Left cardiac atrium (tissue), 4 donors: Measurements from ENCODE around the gene PDZD2. TPM values are rescaled to one million over a fixed set of nuclear protein-coding genes. Genes with fewer than 3 reads are reported as not detected.
"Not testable (repeated sequence)": the region's sequence is repeated elsewhere in the genome, so short reads cannot be mapped to it uniquely, and the experiment has no call there.

ENCODE experiments used
- ATAC-seq, 2 donors: fragments of 200-7000 bp; cut with Tn5 transposase; one replicate each; pipeline ENCODE4 v1.9.1; 2020; ENCODE audit warnings: mild to moderate bottlenecking in 2 of 2, moderate library complexity in 2 of 2
- DNase-seq: peaks from one replicate; pipeline ENCODE4 v3.0.0-alpha.2; 2020
- intact Hi-C, 2 donors: fragments of 100-400 bp; cut with DNase I; formaldehyde crosslinking; loops; one replicate each; pipeline versions ENCODE4 v1.14.1 to v1.15.1; 2022 to 2023
- long read RNA-seq: library from polyadenylated mRNA; unstranded; transcript quantifications from one replicate; pipeline ENCODE4 v2.0.0, GENCODE V29; 2021
- total RNA-seq, 2 donors: library from RNA; stranded (reverse); fragmentation: NEBNext Ultra II Directional; extraction: Animal tissue kit (Norgen Biotek cat#: 25700); gene quantifications; one replicate each; pipeline ENCODE4 v1.2.1, GENCODE V29; 2021
- donor health status: DM: no; HTN: yes; CAD: no.
- donor health status: DM: no; HTN: yes; CAD: no; lungs with severe emphysema.
- donor health status: DM: yes; HTN: yes; CAD: no.
- donor health status: Dilated cardiomyopathy.

The PDZD2 gene
- total RNA-seq = 10 to 100 TPM; 66.2 to 77.3 TPM
- long read RNA-seq, partial matches to known transcripts = 16 of 24 reads
- long read RNA-seq, other reads (novel, unspliced or antisense) = 8 of 24 reads

DNA sequence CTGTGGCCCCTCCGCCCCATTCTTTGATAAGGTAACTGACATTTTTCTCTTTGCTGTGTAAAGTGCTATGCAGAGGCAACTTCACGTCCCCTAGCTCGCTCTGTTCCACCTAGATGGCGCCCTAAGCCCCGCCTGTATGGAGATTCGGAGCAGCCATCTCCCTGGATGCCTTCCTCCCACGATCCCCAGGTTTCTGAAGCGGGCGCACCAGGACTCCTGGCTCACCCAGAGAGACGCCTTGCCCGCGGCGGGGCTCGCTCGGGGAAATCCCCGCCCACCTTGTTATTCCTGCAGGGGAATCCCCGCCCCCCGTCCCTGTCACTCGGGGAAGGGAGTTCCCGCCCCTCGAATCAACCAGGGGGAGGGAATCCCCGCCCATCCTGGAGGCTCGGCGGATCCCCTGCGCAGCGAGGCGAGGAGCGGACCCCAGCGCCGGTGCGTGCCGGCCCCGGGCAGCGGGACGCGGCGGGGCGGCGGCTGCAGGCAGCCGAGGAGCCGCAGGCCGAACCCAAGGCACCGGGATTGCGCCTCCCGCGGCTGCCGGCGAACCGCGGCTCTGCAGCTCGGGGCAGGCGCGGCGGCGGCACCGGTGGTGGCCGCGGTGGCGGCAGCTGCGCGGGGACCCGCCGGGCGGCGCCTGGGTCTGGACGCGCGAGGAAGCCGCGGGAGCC lies at the start of gene PDZD2:
Gene PDZD2, plus strand, starts transcription at position 384 of the 671 bp plus-strand sequence.
- DNase-seq = peak; percentile 89
- peak; percentile 81 to 83 for ATAC-seq
- intact Hi-C loops = no loop called here

DNA sequence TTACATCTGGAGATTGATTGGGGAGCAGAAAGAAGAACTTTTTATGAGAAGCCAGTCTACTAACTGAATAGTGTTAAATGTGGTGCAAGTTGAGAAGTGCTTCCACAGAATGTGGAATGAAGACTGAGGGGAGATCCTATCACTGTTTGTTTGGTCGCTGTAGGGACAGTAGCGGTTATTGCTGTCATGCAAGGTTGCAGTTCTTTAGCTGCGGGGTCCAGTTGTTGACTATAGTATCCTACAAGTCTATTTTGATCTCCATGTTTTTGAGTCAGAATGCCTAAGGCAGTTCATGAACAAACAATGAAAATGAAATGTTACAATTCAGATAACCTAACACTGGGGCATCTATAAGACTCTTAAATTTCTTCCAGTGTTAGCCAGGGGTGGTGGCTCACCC lies 45.3 kb upstream of the PDZD2 start:
- intact Hi-C loops = no loop called here
- DNase-seq = no peak
- no peak for ATAC-seq

DNA sequence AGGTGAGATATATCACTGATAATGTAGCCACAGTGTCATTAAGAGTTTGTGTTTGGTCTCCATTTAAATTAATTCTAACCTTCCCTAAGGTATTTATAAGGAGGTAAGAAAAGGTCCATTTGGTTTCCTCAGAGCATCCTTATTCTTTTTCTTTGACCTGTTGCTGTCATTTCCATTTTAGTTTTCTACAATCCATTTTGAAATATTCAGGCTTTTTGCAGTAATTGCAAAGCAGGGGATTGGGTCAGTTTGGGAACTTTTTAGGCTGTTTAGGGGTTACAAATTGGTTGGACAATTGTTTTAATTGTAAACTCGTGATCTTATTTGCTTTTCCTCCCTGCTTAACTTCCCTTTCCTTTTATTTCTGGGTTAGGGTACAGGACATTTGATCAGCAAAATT lies 42.6 kb upstream of the PDZD2 start:
- DNase-seq = no peak
- intact Hi-C loops = no loop called here
- ATAC-seq = no peak

GRCh38 chr5:31598640-31599611 lies 40.0 kb upstream of the PDZD2 start:
- ATAC-seq (no peak), DNase-seq (no peak)
- intact Hi-C loops = no loop called here

DNA sequence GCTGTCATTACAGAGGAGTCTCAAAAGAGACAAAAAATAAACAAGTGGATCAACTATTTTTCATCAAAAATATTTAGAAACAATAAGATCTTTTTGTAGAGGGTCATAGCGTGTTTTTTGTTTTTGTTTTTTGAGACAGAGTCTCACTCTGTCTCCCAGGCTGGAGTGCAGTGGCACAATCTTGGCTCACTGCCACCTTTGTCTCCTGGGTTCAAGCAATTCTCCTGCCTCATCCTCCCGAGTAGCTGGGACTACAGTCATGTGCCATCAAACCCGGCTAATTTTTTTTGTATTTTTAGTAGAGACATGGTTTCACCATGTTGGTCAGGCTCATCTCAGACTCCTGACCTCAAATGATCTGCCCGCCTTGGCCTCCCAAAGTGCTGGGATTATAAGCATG lies 36.6 kb upstream of the PDZD2 start:
- not testable (repeated sequence) for DNase-seq, ATAC-seq

DNA sequence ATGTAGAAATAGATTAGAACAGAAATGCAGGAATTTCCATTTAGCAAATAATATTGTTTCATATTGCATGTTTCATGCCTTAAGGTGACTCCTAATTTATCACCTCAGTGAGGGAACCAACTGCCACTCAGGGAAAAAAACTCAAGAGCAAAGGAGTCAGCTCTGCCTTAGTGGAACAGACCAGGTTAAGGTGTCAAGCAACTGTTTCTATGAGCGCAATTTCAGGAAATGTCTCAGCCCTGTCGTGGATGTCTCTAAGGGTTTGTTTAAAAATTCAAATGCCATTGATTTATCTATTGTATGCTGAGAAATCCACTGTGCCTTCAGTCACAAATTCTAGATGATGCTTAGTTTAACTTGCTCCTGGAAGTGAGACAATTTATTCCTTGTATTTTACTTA lies 34.7 kb upstream of the PDZD2 start:
- ATAC-seq = no peak
- intact Hi-C loops = no loop called here

More for the DNA sequence above, 36.6 kb upstream of the PDZD2 start:
- intact Hi-C loops = not testable (repeated sequence)

GRCh38 chr5:31604644-31605043 lies 34.3 kb upstream of the PDZD2 start:
- ATAC-seq (no peak), DNase-seq (no peak)
- intact Hi-C loops = no loop called here

More for the DNA sequence above, 34.7 kb upstream of the PDZD2 start:
- no peak for DNase-seq

GRCh38 chr5:31605920-31606319 lies 33.0 kb upstream of the PDZD2 start:
- no peak for ATAC-seq
- intact Hi-C loops = no loop called here
- DNase-seq = no peak

DNA sequence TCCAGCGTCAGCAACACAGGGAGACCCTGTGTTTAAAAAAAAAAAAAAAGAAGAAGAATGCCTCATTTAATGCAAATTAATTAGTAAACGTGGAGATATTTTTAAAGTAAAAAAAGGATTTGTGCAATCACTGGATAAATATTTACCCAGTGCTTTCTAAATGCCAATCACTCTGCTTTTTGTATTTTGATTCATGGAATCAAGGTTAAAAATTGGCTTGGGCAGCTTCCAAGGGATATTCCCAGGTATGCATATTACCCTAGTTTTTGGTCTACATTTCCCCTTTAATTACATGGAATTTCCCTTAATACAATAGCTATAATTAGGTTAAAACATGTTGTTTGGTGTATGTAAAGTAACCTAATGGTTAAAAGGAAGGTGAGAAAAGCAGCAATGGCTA lies 31.4 kb upstream of the PDZD2 start:
- intact Hi-C loops = no loop called here
- no peak for ATAC-seq
- no peak for DNase-seq

DNA sequence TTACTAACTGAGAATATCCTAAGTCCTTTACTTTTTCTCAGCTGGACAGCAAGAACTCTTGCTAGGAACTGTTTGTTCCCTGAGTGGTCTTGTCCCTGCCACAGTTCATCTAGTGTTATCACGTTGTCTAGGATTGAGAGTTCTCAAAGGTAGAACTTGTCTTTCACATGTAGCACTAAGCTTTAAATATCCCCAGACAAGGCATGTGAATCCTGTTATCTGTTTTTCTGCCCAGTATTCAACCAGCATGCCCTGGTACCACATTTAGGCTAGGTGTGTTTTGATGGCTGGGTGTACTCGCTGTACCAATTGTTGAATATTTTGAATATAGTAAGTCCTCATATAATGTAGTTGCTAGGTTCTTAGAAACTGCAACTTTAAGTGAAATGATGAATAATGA lies 27.9 kb upstream of the PDZD2 start:
- DNase-seq (no peak), ATAC-seq (peak; percentile 47 to 66)
- intact Hi-C loops = no loop called here

DNA sequence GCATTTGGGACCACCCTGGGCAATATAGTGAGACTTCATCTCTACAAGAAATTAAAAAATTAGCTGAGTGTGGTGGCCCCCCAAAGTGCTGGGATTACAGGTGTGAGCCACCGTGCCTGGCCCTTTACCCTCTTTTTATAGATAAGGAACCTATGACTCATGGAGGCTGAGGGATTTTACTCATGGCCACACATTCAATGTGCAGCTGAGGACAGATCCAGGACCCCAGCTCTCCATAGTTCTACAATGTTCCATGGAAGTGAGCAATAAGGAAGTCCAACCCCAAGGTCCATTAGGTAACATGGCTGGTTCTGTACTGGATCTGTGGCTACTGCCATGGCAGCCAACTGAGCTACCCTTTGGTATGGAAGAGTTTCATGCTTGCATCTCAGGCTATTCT lies 25.3 kb upstream of the PDZD2 start:
- intact Hi-C loops = no loop called here
- ATAC-seq = no peak

GRCh38 chr5:31614151-31615020 lies 24.5 kb upstream of the PDZD2 start:
- ATAC-seq = peak in 1 of 2 donors; percentile 36
- intact Hi-C loops = no loop called here
- DNase-seq = no peak

More for the DNA sequence above, 25.3 kb upstream of the PDZD2 start:
- DNase-seq = no peak

DNA sequence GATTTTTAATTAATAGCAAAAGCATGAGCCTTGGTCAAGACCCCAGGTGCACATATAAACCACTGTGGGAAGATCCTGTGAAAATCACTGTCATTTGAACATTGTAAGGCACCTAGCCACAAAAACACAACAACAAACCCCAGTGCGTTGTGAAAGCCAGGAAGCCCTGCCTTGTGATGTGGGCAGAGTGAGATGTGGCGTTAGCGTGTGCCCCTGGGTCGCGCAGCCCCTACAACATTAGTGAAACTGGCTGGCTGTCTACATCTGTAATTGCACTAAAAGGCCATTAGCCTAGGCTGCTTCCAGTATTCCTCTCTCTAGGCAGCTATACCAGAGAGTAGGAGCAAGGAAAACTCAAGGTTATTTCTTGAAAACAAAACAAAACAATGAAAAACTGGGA lies 21.1 kb upstream of the PDZD2 start:
- ATAC-seq = peak in 1 of 2 donors; percentile 6

DNA sequence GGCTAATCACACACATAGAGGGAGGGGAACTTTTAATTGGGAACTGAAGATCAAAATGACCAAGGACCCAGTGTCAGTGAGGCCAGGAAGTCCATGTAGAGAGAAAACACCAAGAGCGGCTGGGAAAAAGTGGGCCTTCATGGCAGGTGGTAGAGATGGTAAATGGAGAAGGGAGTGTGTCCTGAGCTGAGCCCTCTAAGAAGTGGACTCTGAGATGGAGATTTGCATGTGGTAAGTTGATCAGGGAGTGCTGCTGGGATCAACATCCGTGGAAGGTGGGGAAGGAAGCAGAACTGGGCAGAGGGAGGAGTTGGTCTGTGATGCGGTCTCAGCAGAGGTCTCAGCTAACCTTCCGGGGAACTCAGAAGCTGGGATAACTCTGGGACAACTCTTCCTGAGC lies 18.9 kb upstream of the PDZD2 start:
- intact Hi-C loops = no loop called here
- ATAC-seq (no peak), DNase-seq (no peak)

More for the DNA sequence above, 21.1 kb upstream of the PDZD2 start:
- DNase-seq = no peak
- intact Hi-C loops = no loop called here

GRCh38 chr5:31623249-31623648 lies 15.7 kb upstream of the PDZD2 start:
- no peak for ATAC-seq

DNA sequence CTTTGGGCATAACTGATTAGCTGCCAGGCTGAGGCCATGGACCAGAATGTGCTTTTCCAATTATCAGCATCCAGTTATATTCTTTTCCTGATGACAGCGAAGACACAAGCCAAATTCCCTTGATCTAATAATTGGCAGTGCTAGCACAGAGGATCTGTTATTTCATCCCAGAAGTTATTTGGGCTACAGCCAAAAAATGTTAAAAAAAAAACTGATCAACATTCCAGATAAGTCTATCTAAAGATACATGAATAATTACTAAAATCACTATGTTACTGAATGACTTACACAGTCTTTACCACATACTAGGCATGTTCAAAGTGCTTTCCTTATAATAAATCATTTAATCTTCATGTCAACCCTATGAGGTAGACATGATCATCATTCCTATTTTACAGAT lies 13.5 kb upstream of the PDZD2 start:
- ATAC-seq = no peak
- intact Hi-C loops = no loop called here
- no peak for DNase-seq

More at GRCh38 chr5:31623249-31623648, 15.7 kb upstream of the PDZD2 start:
- no peak for DNase-seq
- intact Hi-C loops = no loop called here

- DNase-seq = peak; percentile 58
- ATAC-seq = peak in 1 of 2 donors; percentile 22
- intact Hi-C loops = no loop called here
Measured at GRCh38 chr5:31626156-31626555, 12.8 kb upstream of the PDZD2 start.

DNA sequence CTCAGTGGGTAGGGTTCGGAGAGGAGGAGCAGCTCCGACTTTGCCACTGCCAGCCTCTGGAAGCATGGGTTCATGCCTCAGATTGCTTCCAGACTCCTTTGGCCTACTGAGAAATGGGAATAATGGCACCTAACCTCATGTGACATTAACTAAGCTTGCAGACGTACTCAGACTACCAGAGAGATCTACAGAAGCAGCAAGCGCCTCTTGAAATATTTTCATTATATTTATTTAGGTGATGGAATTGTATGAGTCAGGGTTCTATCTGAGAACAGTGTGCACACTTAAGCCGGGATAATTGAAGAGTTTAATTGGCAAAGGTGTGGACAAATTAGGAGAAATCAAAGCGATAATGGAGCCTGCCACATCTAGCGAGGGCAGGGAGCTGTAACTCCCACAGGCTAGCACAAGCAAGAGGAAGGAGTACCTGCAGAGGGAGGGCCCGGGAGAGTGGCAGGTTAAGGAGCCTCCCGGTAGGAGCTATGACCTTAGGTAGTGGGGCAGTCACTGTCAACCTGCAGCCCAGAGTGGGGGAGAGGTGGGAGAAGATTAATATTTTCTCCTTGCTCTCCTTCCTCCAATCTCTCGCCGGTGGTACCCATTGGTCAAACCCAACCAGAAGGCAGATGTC lies 12.2 kb upstream of the PDZD2 start:
- DNase-seq (no peak), ATAC-seq (no peak)
- intact Hi-C loops = no loop called here

DNA sequence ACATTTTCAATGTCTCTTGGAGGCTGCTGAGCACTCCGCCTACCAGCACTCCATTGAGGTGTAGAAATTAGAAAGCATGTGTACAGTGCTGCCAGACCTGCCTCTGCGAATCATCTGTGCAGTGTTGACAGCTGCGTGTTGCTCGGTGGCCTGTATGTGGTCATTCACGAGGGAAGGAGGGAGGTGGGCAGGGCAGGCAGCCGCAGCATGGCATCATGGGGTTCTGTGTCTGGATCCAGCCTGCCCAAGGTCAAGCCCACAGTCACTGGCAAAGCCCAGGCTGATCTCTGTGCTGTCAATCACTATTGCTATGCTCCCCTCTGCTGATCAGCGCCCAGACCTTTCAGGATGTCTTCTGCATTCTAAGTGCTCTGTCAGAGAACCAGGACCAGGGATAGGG lies 8.0 kb upstream of the PDZD2 start:
- ATAC-seq = peak; percentile 94 to 99
- intact Hi-C loops = no loop called here
- DNase-seq = peak; percentile 74
